HG03280 (cell line): Measurements from ENCODE around the gene CD248.
"Not testable (repeated sequence)": the region's sequence is repeated elsewhere in the genome, so short reads cannot be mapped to it uniquely, and the experiment has no call there.

ENCODE experiments used
- ATAC-seq: cut with Tn5 transposase; IDR thresholded peaks from one replicate; pipeline ENCODE4 v1.9.1; 2021; ENCODE audit warnings: mild to moderate bottlenecking, moderate library complexity; ENCODE audit not compliant: unreplicated experiment

Gene CD248, protein sequence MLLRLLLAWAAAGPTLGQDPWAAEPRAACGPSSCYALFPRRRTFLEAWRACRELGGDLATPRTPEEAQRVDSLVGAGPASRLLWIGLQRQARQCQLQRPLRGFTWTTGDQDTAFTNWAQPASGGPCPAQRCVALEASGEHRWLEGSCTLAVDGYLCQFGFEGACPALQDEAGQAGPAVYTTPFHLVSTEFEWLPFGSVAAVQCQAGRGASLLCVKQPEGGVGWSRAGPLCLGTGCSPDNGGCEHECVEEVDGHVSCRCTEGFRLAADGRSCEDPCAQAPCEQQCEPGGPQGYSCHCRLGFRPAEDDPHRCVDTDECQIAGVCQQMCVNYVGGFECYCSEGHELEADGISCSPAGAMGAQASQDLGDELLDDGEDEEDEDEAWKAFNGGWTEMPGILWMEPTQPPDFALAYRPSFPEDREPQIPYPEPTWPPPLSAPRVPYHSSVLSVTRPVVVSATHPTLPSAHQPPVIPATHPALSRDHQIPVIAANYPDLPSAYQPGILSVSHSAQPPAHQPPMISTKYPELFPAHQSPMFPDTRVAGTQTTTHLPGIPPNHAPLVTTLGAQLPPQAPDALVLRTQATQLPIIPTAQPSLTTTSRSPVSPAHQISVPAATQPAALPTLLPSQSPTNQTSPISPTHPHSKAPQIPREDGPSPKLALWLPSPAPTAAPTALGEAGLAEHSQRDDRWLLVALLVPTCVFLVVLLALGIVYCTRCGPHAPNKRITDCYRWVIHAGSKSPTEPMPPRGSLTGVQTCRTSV

DNA sequence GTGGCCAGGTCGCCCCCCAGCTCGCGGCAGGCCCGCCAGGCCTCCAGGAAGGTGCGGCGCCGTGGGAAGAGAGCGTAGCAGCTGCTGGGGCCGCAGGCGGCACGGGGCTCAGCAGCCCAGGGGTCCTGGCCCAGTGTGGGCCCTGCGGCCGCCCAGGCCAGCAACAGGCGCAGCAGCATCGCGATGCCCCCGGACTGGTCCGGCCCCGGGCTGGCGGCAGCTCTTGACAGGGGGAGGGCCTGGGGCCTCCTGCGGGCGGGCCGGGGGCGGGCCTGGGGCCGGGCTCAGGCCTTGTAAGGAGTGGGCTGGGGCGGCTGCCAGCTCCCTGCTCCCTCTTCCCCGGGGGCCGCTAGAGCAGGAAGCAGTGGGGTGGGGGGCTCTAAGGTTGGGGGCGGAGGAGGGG, at the start of gene CD248:
Gene CD248 (minus strand): TSS at position 196 of the 403 bp plus-strand sequence. CDS start 17 bp downstream, at position 179.
- ATAC-seq, result no peak

DNA sequence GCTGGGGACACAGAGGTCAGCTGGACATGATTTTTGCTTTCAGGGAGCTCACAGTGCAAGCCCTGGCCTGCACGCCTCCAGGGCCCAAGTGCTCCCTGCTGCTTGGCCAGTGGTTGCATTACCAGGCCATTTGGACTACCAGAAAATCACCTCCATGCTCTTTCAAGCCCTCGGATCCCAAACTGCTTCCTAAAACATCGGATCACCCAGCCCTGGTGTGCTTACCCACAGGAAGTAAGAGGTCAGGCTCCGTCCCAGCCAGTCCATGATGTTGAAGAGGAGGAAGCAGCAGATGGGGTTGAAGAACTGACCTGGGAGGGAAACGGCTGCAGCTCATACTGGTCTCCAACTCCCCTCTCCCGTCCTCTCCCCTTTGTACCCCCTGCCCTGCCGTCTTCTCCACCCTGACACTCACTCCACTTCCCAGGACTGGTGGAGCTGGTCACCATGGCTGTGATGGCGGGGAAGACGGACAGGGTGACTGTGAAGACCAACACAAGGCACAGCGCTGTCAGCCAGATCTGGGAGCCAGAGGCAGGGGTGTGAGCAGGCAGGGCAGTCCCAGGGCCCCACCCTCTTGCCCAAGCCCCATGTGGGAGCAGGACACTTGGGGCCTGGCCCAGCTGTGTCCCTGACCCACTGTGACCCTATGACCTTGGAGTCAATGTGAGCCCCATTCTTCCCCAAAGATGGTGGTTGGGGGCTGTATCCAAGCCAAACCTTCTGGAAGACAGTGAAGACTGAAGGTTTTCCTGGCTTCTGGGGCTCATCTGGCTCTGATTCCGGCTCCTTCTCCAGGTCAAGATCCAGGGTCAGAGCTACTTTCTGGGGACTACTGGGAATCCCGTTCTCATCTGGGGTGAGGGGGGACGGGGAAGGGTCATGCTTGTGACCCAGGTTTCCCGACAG, 49.1 kb upstream of the CD248 start:
- no peak for ATAC-seq

DNA sequence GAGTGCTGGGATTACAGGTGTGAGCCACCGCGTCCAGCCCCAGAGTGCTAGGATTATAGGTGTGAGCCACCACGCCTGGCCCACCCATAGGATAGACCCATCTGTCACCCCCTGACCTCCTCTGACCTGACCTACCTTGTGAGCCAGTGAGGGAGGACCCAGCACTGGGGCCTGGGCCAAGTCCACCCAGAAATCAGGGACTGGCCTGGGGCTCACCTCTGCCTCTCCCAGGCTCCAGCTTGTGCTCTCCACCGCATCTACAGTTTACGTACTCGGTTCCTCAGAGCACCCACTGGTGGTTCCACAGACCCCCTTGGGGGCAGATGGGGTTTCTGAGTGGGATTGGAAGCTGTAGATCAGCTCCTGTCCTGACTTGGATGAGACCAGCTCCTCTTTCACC, 48.3 kb upstream of the CD248 start:
- ATAC-seq, result no peak

DNA sequence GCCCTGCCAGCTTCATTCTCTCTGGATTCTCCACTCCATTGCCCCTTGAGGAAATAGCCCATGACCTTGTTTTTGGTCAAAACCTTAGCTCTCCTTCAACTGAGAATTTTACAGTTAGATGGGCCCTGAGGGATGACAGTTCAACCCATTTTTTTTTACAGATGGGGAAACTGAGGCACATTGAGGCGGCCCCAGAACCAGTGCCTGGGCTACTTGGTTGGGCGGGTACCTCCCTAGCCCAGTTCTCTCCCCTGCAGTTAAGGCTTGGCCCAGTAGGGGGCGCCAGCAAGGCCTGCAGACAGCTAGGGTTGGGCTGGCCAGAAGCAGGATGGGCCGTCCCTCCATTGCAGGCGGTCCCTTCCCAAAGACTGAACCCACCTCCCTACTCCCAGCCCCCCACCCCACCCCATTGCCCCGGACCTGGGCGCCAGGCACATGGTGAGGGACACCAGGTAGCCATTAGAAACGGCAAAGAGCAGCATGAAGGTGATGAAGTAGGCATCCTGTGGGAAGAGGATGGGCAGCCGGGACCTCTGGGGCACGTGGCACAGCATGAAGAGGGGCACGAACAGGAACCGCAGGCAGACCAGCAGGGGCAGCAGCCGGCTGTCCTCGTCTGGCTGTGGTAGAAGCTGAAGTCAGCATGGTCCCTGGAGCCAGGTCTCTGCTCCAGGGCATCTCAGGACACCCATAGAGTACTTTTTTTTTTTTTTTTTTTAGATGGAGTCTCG, 47.1 kb upstream of the CD248 start:
- ATAC-seq, result no peak

DNA sequence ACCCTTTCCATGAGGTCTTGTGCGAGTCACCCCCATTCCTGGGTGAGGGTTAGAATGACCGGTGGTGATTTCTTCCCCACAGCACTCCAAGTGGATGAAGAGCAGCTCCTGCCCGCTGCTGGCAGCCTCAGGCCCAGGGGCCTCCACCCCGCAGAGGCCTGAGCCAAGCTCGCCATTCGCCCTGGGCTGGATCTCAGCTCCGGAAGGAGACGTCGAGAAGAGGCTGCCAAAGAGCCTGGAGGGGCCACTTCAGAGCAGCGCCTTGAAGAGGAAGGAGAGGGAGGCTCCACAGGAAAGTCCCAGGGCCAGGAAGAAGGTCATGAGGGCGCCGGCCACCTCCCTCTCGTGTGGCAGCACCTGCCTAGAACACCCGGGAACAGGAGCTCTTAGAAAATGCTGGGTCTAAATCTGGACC, 46.4 kb upstream of the CD248 start:
- ATAC-seq, result no peak

DNA sequence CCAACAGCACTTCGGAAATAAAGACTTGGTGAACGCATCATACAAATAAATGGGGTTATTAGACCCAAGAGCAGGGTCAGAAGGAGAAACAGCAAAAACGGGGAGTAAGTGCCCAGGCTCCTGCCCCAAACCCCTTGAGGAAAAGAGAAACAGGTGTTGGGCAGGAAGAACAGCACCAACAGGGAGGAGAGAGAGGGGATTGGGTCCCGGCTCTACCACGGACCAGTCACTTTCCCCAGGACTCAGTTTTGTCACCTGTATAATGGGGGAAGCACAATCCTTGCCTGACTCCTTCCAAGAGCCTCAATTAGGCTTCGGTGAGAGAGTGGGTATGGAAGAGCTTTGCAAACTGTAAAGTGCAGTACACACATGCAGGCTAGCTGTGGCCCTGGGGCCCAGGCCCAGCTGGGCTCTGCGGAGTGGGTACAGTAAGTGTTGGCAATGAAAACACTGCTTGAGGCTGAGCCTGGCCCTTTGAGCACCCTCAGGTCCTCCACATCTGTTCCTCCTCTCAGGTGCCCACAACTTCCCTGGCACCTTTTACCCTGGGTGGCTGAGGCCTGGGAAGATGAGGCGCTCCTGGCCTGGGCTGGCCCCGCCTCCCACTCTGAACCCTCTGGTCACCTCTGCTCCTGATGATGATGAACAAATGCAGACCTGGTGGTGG, 45.8 kb upstream of the CD248 start:
- no peak for ATAC-seq

DNA sequence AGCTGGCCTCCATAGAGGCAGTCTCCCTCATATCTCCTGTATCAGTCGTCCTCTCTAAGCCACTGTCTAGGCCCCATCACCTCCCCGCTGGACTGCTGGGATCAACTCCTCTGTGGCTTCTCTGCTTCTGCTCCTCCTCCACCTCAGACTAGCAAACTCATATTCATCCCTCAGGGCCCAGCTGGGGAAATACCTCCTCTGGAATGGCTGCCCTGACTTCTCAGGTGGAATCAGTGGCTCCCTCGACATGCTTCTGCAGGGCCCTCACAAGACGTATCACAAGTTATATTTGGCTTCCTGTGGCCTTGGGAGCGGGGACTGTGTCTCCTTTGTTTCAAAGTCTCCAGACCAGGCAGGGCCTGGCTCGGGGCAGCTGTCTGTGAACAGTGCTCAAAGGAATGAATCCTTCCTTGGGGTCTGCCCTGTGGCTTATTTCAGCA, 44.7 kb upstream of the CD248 start:
- ATAC-seq, result no peak

DNA sequence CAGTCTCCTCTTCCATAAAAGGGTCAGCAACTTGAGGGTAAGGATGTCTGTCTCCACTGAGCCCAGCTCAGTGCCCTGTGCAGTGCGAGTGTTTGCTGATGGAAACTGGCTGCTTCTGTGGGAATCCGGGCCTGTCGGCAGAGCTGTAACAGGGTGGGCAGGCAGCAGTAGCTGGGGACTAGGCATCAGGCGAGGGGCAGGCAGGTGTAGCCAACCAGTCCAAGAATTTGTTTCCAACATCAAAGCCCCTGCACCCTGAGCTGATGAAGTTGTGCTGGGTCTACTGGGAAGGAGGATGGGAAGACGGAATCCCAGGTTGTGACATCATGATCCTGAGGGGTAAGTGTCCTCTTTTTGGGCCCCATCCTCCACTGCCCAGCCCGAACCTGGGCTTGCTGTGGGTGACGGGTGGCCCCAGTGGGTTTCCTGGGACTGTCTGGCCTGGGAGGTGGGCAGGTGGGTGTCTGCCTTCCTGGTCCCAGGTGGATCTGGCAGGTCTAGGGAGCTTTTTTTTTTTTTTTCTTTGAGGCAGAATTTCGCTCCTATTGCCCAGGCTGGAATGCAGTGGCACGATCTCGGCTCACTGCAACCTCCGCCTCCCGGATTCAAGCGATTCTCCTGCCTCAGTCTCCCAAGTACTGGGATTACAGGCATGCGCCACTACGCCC, 43.7 kb upstream of the CD248 start:
- ATAC-seq, result no peak

DNA sequence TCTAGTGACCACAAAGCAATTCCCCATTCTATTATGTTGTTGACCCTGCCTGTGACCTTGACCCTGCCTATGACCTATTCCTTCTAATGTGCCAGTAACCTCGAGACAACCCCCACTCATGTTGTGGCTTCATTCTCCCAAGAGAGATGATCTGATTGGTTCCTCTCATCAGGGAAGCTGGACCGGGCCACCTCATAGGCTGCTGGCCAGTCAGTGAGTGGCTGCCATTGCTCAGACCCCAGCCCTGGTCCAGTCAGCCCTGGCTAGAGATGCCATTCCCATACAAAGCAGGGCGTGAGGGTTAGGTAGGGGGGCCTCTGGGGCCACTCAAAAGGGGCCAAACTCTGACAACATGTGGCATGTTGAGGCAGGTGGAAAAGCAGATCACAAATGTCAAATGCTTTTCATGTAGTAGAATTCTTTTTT, 42.8 kb upstream of the CD248 start:
- ATAC-seq, result no peak

DNA sequence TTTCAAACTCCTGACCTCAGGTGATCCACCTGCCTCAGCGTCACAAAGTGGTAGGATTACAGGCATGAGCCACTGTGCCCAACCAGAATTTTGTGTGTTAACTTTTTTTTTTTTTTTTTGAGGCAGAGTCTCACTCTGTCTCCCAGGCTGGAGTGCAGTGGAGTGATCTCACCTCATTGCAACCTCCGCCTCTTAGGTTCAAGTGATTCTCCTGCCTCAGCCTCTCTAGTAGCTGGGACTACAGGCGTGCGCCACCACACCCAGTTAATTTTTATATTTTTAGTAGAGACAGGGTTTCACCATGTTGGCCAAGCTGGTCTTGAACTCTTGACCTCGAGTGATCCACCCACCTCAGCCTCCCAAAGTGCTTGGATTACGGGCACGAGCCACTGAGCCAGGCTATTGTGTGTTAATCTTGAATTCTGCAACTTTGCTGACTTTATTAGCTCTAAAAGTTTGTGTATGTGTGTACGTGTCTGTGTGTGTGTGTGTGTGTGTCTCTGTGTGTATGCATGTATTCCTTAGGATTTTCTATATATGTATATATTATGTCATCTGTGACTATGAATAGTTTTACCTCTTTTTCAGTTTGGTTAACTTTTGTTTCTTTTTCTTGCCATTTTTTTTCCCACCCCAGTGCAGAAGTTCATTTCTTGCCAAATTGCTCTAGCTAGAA, 33.9 kb upstream of the CD248 start:
- not testable (repeated sequence) for ATAC-seq

DNA sequence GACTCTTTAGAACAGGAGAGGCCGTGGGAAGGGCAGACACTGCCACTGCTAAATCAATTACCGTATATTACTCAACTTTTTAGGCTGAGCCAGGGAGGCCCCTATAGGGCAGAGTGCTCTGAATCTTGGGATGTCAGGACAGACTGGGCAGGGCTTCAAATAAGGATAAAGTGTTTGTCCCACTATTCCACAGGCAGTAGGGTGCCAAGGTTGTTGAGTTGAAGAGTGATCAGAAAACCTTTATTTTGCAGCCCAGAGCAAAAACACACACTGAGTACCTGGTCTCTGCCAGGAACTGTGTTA, 32.2 kb upstream of the CD248 start:
- ATAC-seq, result no peak

DNA sequence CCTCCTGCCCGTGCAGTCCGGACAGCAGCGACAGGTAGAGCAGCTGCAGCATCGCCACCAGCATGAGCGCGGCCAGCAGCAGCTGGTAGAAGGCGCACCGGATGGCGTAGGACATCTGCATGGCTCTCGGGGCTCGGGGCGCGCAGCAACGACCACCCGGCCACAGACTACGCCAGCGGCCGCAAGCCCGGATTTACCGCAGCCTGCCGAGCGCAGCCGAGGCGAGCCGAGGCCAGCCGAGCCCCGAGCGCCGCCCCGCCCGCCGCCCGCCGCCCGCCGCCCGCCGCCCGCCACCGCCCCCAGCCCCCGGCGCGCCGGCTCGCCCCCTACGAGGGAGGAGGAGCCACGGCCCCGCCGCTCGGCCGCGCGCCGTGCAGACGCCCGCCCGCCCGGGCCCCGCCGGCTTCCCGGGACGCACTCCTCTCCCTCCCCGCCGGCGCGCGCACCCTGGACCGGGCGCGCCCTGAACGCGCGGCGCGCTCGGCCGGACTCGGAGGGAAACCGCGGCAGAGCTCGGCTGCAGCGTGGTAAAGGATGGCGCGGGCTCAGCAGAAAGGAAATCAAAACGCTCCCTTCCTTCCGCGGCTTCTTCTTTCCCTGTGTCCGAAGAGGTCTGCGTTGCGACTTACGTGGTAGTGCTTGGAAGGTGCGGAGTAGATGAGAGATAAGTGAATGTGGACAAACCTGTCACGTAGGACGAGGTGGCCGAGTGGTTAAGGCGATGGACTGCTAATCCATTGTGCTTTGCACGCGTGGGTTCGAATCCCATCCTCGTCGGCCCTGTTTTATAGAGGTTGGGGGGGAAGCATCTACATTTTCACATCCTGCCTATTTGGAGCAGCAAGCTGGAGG, 30.8 kb upstream of the CD248 start, which contains the start of gene B4GAT1:
Gene B4GAT1 (minus strand): TSS at position 205 of the 852 bp plus-strand sequence. CDS start 84 bp downstream, at position 121.
- ATAC-seq, result peak; percentile 44

DNA sequence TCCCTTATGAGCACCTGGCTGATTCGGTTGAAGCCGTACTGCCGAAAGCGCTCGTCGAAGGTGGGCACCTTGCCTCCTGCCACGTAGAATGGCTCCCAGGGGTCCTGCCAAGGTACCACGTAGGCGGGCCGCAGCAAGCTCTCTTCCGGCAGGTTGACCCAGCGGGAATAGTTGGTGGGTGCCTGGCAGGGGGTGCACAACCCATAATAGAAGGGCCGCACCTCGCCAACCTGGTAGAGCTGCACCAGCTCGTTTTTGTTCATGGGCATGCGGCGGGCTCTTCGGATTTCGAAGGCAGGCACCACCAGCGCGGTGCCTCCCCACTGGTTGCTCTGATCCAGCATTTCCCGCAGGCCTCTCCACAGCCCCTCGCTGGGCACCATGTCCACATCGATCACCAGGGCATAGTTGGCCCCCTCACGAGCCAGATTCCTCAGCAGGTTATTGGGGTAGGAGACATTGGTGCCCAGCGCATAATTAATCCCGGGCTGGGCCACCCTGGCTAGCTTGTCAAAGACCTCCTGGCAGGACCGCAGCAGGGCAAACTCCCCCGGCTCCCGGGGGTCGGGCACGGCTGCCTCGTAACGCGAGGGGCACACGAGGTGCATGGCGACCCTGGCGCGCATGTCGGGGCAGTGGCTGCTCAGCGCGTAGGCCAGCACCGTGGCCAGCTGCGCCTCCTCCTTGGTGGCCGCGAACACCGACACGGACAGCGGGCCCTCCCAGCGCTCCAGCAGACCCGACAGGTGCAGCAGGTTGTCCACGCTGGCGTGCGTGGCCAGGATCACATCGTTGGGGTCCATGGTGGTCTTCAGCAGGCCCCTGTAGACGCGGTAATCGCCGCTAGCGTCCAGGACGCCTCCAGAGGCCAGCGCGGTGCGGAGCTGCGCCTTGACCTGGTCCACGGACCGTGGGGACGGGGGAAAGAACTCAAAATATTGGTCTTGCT, 29.9 kb upstream of the CD248 start:
- no peak for ATAC-seq

DNA sequence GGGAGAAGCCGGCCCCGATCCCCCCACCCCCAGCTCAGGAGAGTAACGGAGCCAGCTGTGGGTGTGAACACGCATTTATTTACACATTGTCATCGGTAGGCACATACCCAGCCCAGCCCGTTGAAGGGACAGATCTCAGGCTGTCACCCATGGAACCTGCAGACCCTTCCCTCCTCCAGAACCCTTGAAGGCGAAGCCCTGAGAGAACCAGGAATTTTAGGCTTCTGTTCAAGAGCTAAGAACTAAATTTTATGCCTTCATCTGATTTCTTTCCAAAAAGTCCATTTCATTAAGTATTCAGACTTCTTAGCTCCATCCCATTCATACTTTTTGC, 28.4 kb upstream of the CD248 start:
- no peak for ATAC-seq

DNA sequence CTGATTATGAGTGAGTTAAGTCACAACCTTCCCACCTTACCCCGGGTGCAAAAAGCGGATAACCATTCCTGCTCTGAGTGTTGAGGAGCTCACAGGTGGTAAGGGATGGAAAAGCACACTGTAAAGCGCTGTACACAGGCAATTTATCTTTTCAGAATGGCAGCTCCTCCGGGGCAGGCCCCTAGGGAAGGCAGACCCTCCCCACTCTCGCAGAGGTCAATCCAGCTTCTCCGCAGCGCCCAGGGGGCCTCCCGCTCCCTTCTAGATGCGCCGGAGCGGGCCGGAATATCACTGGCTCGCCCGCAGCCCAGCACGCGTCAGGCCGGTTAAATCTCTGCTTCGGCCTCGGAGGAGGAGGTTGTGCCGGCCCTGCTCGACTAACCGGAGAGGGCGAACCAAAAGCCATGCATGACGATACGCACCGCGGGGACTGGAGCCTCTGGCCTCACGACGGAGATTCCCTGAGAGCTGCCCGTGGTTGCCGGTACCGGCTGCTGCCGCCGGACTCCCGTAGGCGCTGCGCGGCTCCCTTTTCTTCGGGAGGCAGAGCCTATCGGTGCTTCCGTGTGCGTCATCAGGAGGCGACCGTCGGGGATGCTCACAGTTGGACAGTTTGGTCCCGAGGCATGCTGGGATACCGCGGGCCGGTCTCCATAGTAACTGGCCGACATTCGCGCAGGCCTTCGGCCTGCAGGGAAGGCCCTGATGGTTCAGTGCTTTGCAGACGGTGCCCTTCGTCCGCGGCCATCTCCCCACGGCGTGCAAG, 27.9 kb upstream of the CD248 start, which contains the start of gene BRMS1:
Gene BRMS1 (minus strand): TSS at position 555 of the 766 bp plus-strand sequence. CDS start 2,870 bp downstream, outside the sequence.
- ATAC-seq, result peak; percentile 72

DNA sequence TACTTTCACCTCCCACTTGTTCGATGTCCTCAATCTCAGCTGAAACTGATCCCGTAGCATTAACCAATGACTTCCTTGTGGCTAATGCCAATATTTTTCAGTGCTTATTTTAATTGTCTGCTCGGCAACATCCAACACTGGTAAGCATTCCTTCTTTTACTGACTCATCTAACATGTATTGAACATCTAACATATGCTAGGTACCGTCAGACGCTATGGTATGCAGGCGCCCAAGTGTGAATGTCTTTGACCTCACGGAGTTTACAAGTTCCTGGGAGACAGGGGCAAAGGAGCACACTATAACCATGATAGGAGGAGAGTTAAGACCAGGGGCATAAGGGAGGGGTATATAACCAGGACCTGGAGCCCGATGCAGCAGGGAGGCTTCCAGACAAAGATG, 26.3 kb upstream of the CD248 start:
- no peak for ATAC-seq
